GM18909 (cell line): ENCODE measurements around the gene SCN9A.
"Not testable (repeated sequence)": the region's sequence is repeated elsewhere in the genome, so short reads cannot be mapped to it uniquely, and the experiment has no call there.

ENCODE experiments used
- ATAC-seq: cut with Tn5 transposase; IDR thresholded peaks from one replicate; pipeline ENCODE4 v1.9.1; 2021; ENCODE audit warnings: mild to moderate bottlenecking; ENCODE audit not compliant: unreplicated experiment, poor library complexity

SCN9A gene

GRCh38 chr2:166375736-166376487 lies at the start of gene SCN9A:
Gene SCN9A (minus strand): TSS chr2:166375944. CDS start chr2:166311756, 64,188 bp downstream.
- peak; percentile 83 for ATAC-seq

GRCh38 chr2:166424841-166425240 lies 49.1 kb upstream of the SCN9A start:
- ATAC-seq: no peak

GRCh38 chr2:166419616-166419934 lies 43.8 kb upstream of the SCN9A start:
- no peak for ATAC-seq

- no peak for ATAC-seq
Observed at GRCh38 chr2:166418853-166419615, 43.3 kb upstream of the SCN9A start.

- ATAC-seq: peak; percentile 75
Observed at GRCh38 chr2:166417669-166418068, 41.9 kb upstream of the SCN9A start.

DNA sequence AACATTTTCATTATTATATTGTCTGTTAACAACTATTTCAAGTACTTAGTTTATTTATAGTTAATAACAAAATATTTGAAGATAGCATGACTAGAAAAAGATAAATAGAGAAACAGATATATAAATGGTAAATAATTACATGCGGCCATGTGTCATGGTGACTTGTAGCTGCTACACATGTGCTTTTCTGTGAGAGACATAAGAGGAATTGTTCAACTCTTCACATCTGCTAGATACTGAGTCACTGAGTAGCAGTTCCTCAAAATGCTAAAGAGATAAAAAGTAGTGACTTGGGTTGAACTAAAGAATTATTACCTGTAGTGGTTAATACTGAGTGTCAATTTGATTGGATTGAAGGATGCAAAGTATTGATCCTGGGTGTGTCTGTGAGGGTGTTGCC lies 37.5 kb upstream of the SCN9A start:
- ATAC-seq: no peak

DNA sequence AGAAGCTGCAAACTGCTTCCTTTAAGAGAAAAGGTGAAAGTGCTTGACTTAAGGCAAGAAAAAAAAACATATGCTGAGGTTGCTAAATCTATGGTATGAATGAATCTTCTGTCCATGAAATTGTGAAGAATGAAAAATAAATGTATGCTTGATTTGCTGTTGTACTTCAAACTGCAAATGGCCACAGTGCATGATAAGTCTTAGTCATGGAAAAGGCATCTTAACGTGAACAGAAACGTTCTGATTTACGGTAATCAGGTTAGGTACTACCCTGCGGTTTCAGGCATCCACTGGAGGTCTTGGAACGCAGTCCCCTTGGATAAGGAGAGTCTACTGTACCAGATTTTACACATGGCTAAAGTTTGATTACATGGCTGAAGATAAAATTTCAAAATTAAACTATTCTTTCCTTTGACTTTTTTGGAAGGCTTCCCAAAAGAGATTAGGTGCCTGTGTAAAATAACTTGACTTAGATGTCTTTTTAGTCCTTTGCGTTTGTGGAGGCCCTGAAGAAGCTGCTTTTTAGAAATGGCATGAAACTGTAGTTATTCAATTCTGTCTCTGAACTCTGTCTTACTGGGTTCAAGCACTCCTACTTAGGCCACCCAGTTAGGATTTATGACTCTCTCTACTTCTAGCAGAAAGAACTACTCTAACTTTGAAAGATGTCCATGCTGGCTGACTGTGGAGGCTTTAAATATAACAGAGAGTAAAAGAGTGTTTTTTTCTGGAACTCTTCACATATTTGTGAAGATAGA lies 35.9 kb upstream of the SCN9A start:
- no peak for ATAC-seq

GRCh38 chr2:166410828-166411472 lies 35.2 kb upstream of the SCN9A start:
- ATAC-seq: no peak

- not testable (repeated sequence) for ATAC-seq
Observed at GRCh38 chr2:166407746-166408145, 32.0 kb upstream of the SCN9A start.

GRCh38 chr2:166406374-166406773 lies 30.6 kb upstream of the SCN9A start:
- no peak for ATAC-seq

DNA sequence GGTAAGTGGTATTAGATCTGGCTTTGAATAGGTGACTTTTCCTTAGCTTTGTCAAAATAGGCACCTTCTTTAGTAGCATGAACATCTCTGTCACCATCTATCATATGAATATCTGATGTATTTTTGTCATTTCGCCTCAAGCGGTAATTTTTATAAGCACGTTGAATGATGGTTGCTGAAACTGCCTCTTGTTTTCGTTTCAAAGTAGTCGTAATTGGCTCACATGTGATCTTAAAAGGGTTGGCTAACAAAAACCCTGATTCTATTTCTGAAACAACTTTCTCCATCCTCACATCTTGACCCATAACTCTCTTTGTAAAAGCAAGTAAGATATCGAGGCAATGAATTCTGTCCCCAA lies 29.8 kb upstream of the SCN9A start:
- ATAC-seq: no peak

GRCh38 chr2:166404831-166405568 lies 29.3 kb upstream of the SCN9A start:
- ATAC-seq: no peak

GRCh38 chr2:166394245-166394644 lies 18.5 kb upstream of the SCN9A start:
- no peak for ATAC-seq

DNA sequence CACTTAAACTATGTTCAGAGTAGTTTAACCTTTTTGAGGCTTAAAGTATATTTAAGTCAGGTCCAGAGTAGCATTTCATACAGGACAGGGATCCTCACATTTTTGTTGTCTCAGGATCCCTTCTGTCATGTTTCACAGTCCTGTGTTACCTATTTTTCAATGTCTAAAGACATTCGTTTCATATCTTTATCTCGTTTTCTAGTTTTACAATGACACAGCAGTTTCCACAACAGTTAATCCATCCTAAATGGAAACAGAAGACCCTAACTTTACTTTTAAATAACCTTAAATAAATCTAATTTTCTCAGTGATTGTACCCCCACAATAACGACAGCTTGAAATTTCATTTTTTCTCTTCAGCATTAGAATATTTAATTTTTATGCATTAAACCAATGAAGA lies 17.3 kb upstream of the SCN9A start:
- ATAC-seq: no peak

DNA sequence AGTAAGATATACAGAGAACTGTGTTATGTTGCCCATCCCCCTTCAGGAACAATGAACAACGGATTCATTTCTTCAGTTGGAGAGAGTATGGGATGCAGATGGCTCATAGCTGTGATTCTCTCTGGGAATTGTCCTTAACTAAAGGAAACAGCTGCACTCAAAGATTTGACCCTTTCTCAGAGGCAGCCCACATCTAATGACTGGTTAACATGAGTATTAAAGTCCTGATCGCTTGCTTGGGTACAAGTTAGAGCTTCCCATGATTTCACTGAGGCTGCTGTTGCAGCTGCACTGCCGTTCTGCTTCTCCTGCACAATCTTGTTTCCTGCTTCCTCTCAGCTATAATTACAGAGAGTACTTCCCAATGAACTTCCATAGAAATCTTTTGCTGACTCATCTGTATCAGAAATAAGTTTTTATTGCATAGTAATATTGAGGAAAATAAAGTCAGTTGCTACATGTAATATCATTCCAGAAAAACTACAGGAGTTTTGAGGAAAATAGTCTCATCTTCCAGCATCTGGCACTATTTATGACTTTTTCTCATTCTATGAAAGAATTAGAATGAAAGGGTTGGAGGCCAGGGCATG lies 12.8 kb upstream of the SCN9A start:
- ATAC-seq: no peak

- no peak for ATAC-seq
Observed at GRCh38 chr2:166385313-166385712, 9.6 kb upstream of the SCN9A start.

- ATAC-seq: no peak
Observed at GRCh38 chr2:166384774-166385173, 9.0 kb upstream of the SCN9A start.

- no peak for ATAC-seq
Observed at GRCh38 chr2:166382448-166382847, 6.7 kb upstream of the SCN9A start.

DNA sequence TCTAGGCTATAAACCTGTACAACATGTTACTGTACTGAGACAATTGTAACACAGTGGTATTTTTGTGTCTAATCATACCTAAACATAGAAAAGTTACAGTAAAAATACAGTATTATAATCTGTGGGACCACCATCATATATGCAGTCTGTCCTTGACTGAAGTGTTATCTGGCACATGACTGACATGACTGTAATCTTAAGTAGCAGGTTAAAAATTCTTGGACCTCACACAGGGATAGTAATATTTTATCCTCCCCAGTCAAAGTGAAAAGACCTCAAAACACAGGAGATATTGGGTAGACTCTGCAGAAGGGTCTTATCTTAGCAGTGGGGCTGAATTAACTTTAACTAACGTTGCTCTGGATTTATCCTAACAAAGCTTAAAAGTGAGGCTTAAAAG lies 4.9 kb upstream of the SCN9A start:
- ATAC-seq: no peak

GRCh38 chr2:166376873-166377272 lies 1.1 kb upstream of the SCN9A start:
- ATAC-seq: no peak
